Activated CD4-positive, alpha-beta T cell treated with anti-CD3 and anti-CD28 coated beads, Interleukin-2, amount 10 ng/mL, durations not matched to agents 24 days and 14 days (primary cell): ENCODE results near the gene BNC2. TPM values are rescaled to one million over a fixed set of nuclear protein-coding genes. Genes with fewer than 3 reads are reported as not detected.

ENCODE experiments used
- DNase-seq: peaks from one replicate; pipeline ENCODE4 v3.0.0; 2022
- H3K27ac Mint-ChIP-seq: one replicate; pipeline ENCODE4 v1.8.0; 2022; ENCODE audit warnings: mild to moderate bottlenecking, mixed read lengths
- H3K27me3 Mint-ChIP-seq: one replicate; pipeline ENCODE4 v1.8.0; 2022; ENCODE audit warnings: mixed read lengths
- H3K36me3 Mint-ChIP-seq: one replicate; pipeline ENCODE4 v1.8.0; 2022; ENCODE audit warnings: low read depth, mild to moderate bottlenecking, mixed read lengths
- H3K4me1 Mint-ChIP-seq: one replicate; pipeline ENCODE4 v1.8.0; 2021; ENCODE audit warnings: mixed read lengths
- H3K4me3 Mint-ChIP-seq: one replicate; pipeline ENCODE4 v1.8.0; 2022; ENCODE audit warnings: mild to moderate bottlenecking, moderate library complexity, mixed read lengths
- H3K9me3 Mint-ChIP-seq: one replicate; pipeline ENCODE4 v1.8.0; 2021; ENCODE audit warnings: mixed read lengths
- intact Hi-C: fragments of 100-400 bp; cut with micrococcal nuclease; formaldehyde crosslinking; loops from one replicate; pipeline ENCODE4 v1.15.1; 2023
- total RNA-seq: library from RNA; stranded (reverse); gene quantifications from 2 replicates; pipeline ENCODE4 v1.2.3, GENCODE V29; 2022

The BNC2 gene
- total RNA-seq, 1 donor from 2014 or later: not detected

DNA sequence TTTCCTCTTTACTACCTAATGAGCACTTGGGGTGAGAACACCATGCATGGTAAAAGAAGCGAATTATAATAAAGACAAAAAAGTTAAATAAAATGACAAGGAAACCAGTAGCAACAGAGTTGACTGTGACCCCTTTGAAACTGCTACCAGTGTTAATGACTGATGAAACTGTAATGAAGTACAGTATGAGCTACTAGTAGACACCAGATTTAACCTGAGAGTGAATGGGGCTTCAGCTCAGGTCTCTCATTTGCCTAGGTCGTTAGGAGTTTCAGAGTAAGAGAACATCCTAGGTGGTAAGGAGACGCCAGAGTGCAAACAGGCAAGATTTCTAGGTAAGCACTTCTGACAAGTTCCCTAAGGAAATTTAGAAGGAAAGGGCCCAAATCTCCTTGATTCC is 346.4 kb downstream of the BNC2 start:
- DNase-seq: no peak
- no peaks in the 10 kb centered on the region for H3K4me1 Mint-ChIP-seq
- H3K9me3 Mint-ChIP-seq: no peaks in the 10 kb centered on the region
- H3K27me3 Mint-ChIP-seq: no peaks in the 10 kb centered on the region
- H3K4me3 Mint-ChIP-seq: no peak overlapping the region
- H3K27ac Mint-ChIP-seq: no peak overlapping the region
- intact Hi-C loops: no loop called here
- no peaks in the 10 kb centered on the region for H3K36me3 Mint-ChIP-seq

DNA sequence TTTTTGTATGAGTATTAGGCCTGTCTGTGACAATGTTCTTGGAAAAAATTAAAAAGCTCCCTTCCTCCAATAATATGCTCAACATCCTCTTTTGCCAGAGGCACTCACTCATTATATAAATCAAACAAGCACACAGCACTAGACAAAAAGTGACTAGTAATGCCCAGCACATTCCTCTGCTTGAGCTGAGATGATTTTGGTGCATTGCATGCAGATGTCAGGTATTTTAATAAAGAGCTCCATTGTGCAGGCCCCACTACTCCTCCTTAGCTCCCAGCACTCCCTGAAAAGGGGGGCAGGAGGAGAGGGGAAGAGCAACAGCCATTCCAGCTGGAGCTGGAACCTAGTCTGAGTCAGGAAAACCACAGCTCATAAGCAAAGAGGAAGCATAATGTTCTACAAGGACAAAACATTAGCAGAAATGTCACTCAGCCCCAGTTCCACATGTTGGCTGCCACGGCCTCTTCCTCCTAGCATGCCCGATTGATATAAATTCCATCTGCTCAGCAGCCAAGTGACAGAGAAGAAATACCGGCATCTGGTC is 348.5 kb downstream of the BNC2 start:
- no peak for DNase-seq

DNA sequence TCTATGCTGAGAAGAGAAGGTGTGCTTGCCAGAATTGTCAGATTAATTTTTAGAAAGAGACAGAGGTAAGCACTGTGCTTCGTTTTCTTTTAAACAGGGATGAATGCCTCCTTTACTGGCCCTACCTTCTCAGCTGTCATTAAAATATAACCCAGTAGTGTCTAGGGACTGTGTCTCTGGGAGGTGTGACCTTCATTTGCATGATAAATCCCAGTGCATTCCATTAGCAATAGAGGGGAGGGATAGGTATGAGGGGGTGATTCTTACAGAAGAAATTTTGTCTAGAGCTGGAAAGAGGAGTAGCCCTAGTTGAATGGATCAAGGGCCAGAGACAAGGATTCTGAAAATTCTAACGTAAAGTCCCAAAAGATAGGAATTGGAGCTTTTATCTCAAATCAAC is 351.5 kb downstream of the BNC2 start:
- intact Hi-C loops: loop anchor here (10.0 kb wide), 1 partner anchor 64 kb away; no protein-coding TSS in a partner anchor
- no peaks in the 10 kb centered on the region for H3K4me1 Mint-ChIP-seq
- no peaks in the 10 kb centered on the region for H3K36me3 Mint-ChIP-seq
- H3K27ac Mint-ChIP-seq: no peak overlapping the region
- no peaks in the 10 kb centered on the region for H3K27me3 Mint-ChIP-seq
- H3K9me3 Mint-ChIP-seq: no peaks in the 10 kb centered on the region
- DNase-seq: no peak
- H3K4me3 Mint-ChIP-seq: no peak overlapping the region

More for the DNA sequence above, 348.5 kb downstream of the BNC2 start:
- Mint-ChIP-seq H3K9me3 (no peaks in the 10 kb centered on the region), H3K4me3 (no peak overlapping the region), H3K27me3 (no peaks in the 10 kb centered on the region), H3K4me1 (no peaks in the 10 kb centered on the region), H3K36me3 (no peaks in the 10 kb centered on the region), H3K27ac (no peak overlapping the region)
- intact Hi-C loops: no loop called here

DNA sequence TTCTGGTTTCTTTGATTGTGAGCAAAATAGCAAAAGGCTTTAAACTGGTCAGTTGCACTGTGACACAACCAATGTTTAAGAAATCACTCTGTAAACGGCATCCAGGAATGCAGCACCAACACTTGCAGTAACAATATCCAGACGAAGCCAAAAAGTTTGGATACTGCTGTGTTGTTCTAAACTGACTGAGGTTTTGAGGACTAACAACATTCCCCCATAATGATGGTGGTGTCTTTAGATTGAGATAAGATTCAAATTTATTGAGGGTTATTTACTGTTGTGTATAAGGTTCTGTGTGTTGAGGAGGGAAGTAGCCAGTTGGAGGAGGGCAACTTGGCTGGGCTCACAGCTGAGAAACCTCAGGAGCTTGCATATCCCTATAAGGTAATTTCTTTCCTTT is 353.6 kb downstream of the BNC2 start:
- H3K27ac Mint-ChIP-seq: no peak overlapping the region
- H3K27me3 Mint-ChIP-seq: no peaks in the 10 kb centered on the region
- DNase-seq: no peak
- intact Hi-C loops: loop anchor here (10.0 kb wide), 1 partner anchor 62 kb away; no protein-coding TSS in a partner anchor
- no peaks in the 10 kb centered on the region for H3K9me3 Mint-ChIP-seq
- H3K36me3 Mint-ChIP-seq: no peaks in the 10 kb centered on the region
- no peak overlapping the region for H3K4me3 Mint-ChIP-seq
- H3K4me1 Mint-ChIP-seq: no peaks in the 10 kb centered on the region

DNA sequence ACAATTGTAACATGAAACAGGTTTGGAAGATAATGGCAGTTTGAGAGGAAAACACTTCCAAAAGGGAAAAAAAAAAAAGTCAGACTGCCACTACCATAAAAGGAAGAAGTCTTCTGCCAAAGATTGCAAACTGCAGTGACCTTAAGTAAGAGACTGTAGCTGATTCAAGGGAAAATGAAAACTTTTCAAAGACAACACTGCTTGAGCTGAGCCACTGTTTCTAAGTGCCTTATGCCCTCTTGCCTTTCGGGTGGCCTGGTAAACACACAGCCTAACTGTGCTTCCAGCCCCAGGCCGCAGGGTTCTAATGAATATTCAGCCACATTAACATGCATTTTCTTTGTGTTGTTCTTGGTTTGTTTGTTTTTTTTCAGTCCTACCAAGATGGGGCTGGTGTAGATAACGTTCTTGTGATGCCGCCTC is 354.6 kb downstream of the BNC2 start:
- no peak for DNase-seq
- no peaks in the 10 kb centered on the region for H3K27me3 Mint-ChIP-seq
- no peaks in the 10 kb centered on the region for H3K4me1 Mint-ChIP-seq
- no peaks in the 10 kb centered on the region for H3K36me3 Mint-ChIP-seq
- H3K4me3 Mint-ChIP-seq: no peak overlapping the region
- no peak overlapping the region for H3K27ac Mint-ChIP-seq
- H3K9me3 Mint-ChIP-seq: no peaks in the 10 kb centered on the region
- intact Hi-C loops: loop anchor here (10.0 kb wide), 1 partner anchor 61 kb away; no protein-coding TSS in a partner anchor

DNA sequence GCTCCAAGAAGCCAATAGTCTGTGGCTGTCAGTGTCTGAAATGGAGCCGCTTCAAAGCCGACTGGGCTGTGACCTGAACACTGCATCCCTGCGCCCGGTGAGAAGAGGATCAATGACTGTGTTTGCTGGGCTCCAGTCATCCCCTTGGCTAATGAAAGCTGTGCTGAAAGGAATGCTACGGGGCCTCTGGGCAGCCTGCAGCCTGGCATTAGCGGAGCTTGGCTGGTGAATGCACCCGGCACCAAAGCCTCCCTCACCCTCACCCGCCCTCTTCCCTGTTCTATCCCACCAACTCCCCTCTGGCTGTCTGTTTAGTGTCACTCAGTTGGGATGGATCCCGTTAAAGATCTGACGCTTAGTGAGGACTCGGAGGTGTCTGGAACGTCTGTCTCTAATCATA is 355.3 kb downstream of the BNC2 start:
- H3K27me3 Mint-ChIP-seq: no peaks in the 10 kb centered on the region

DNA sequence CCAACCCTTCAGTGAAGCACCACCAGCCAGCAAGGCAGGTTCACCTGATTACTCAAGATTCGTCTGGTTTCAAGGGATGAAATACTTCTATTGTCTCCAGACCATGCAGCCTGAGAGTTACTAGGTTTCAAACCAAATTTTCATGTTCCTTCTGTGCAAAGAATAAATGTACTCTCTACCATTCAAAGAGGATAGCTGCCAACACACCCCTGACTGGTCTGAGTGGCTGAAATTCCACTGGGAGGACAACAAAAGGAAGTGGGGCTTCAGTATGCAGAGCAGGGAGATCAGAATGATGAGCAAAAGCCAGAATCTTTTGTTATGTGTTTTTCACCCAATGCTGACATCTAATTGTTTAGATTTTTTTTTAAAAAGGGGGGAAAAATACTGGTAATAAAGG is 356.3 kb downstream of the BNC2 start:
- no peak overlapping the region for H3K4me3 Mint-ChIP-seq
- no peak for DNase-seq
- H3K36me3 Mint-ChIP-seq: no peaks in the 10 kb centered on the region
- H3K9me3 Mint-ChIP-seq: peaks cover 3% of the 10 kb centered on the region
- H3K27ac Mint-ChIP-seq: no peak overlapping the region
- no peaks in the 10 kb centered on the region for H3K4me1 Mint-ChIP-seq
- intact Hi-C loops: loop anchor here (10.0 kb wide), 1 partner anchor 59 kb away; no protein-coding TSS in a partner anchor
- H3K27me3 Mint-ChIP-seq: no peaks in the 10 kb centered on the region

More for the DNA sequence above, 355.3 kb downstream of the BNC2 start:
- DNase-seq: no peak
- peaks cover 3% of the 10 kb centered on the region for H3K9me3 Mint-ChIP-seq
- intact Hi-C loops: loop anchor here (10.0 kb wide), 1 partner anchor 60 kb away; no protein-coding TSS in a partner anchor
- H3K36me3 Mint-ChIP-seq: no peaks in the 10 kb centered on the region
- H3K27ac Mint-ChIP-seq: no peak overlapping the region
- no peak overlapping the region for H3K4me3 Mint-ChIP-seq
- no peaks in the 10 kb centered on the region for H3K4me1 Mint-ChIP-seq

DNA sequence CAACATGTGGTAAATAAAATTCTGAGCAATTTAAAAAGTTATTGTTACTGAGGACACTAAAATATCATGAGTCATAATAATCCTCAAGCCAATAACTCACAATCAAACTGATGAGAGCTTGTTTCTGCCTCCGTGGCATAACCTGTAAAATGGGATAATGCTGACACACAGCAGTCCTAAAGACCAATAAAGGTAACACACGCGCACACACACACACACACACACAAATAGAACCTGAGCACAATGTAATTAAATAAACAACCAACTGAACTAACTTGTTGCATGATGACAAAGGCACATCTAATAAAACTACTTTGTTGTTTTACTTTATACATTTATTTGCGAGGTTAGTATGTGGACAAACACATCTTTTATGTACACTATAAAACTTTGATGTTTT is 358.2 kb downstream of the BNC2 start:
- H3K27ac Mint-ChIP-seq: no peak overlapping the region
- no peaks in the 10 kb centered on the region for H3K27me3 Mint-ChIP-seq
- peaks cover 3% of the 10 kb centered on the region for H3K9me3 Mint-ChIP-seq
- H3K4me1 Mint-ChIP-seq: no peaks in the 10 kb centered on the region
- no peak for DNase-seq
- no peak overlapping the region for H3K4me3 Mint-ChIP-seq
- H3K36me3 Mint-ChIP-seq: no peaks in the 10 kb centered on the region
- intact Hi-C loops: loop anchor here (10.0 kb wide), 1 partner anchor 57 kb away; no protein-coding TSS in a partner anchor

DNA sequence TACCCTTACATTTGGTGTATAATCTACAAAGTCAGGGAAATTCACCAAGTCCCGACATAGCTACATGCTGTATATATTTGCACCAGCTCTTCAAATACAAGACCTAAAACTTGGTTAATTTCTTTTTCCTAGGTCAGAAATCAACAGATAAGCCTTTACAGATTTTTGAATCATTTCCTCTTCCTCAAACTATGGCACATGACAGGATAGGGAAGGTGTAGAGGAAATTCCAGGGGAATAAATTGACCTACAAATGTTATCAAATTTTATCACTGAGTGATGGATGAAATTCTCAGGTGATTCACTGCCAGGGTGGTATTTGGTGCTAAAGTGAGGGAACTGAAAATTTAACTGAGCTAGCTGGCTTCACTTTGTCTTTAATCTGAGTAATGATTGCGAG is 360.0 kb downstream of the BNC2 start:
- no peak for DNase-seq
- H3K27me3 Mint-ChIP-seq: no peaks in the 10 kb centered on the region
- no peaks in the 10 kb centered on the region for H3K4me1 Mint-ChIP-seq
- intact Hi-C loops: loop anchor here (10.0 kb wide), 1 partner anchor 56 kb away; no protein-coding TSS in a partner anchor
- H3K36me3 Mint-ChIP-seq: no peaks in the 10 kb centered on the region
- H3K4me3 Mint-ChIP-seq: no peak overlapping the region
- peaks cover 3% of the 10 kb centered on the region for H3K9me3 Mint-ChIP-seq
- no peak overlapping the region for H3K27ac Mint-ChIP-seq

DNA sequence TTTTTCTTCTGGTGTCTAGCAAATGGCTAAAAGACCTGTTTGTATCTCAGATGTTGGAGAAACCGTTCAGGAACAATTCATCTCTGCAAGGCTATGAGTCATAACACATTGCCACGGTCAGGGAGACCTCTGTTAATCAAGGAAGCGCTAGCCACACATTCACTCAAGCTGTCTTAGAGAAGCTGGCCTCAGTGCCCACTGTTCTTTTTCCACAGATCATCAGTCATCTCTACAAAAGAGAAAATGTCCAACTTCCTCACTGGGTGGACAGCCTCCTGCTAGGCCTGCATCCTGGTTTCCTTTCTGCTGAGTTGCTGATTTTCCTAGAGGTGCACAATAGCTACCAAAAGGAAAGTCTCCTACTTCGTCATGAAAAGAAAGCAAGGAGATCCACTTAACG is 360.5 kb downstream of the BNC2 start:
- H3K4me1 Mint-ChIP-seq: no peaks in the 10 kb centered on the region
- peaks cover 3% of the 10 kb centered on the region for H3K9me3 Mint-ChIP-seq
- no peak overlapping the region for H3K4me3 Mint-ChIP-seq
- no peaks in the 10 kb centered on the region for H3K36me3 Mint-ChIP-seq
- no peak overlapping the region for H3K27ac Mint-ChIP-seq
- intact Hi-C loops: loop anchor here (10.0 kb wide), 1 partner anchor 55 kb away; no protein-coding TSS in a partner anchor
- no peaks in the 10 kb centered on the region for H3K27me3 Mint-ChIP-seq
- DNase-seq: no peak

DNA sequence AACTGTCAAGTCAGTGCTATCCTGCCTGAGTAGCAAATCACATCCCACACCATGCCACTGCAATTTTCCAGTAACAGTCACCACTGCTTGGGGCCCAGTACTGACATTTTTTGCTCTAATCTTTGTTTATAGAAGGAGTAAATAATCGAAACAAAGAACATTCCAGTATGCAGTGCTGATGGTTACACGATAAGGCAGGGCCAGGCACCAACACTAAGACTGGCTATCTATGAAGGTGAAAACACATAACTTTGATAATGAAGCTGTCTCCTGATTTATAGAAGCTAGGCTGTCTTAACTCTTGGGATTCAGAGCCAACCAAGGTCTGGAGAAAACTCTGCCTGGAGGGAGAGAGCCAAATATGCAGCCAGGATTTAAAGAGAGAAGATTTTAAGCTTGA is 365.3 kb downstream of the BNC2 start:
- Mint-ChIP-seq H3K27me3 (no peaks in the 10 kb centered on the region), H3K36me3 (no peaks in the 10 kb centered on the region), H3K4me3 (no peak overlapping the region), H3K9me3 (no peaks in the 10 kb centered on the region), H3K27ac (no peak overlapping the region), H3K4me1 (no peaks in the 10 kb centered on the region)
- intact Hi-C loops: no loop called here
- no peak for DNase-seq

DNA sequence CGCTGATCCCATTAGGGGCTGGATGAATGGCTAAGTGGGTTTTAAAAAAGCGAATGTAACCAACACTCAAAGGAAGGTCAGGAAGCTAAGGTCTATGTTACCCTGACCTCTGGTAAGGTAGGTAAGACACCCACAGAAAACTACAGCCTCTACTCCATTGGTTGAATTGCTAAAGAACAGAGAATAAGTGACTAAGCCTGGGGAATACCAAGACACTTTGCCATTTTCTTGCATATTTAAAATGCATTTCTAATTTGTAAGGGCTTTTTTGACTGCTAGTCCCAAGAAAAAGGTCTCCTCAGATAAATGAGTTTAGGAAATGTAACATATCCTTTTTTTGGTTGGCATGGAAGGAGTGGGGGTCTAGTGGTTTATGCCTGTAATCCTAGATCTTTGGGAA is 368.7 kb downstream of the BNC2 start:
- no peaks in the 10 kb centered on the region for H3K36me3 Mint-ChIP-seq
- H3K4me1 Mint-ChIP-seq: no peaks in the 10 kb centered on the region
- H3K27me3 Mint-ChIP-seq: no peaks in the 10 kb centered on the region
- no peaks in the 10 kb centered on the region for H3K9me3 Mint-ChIP-seq
- intact Hi-C loops: no loop called here
- DNase-seq: no peak
- H3K4me3 Mint-ChIP-seq: no peak overlapping the region
- no peak overlapping the region for H3K27ac Mint-ChIP-seq

DNA sequence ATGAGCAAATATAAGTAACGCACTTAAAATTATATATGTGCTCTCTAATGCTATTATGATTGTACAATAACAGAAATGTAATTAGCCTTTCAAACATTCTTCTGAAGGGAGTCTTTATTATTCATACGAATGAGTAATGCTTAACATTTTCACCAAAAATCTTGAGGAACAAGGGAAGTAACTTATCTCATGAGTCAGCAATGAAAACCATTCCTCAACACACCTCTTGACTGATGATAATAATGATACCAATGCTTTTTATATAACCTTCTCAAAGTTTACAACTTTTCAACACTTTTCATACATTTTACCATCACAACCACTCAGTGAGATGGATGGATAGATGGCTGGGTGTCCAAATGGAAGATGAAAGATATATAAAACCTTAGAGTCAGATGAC is 369.3 kb downstream of the BNC2 start:
- H3K4me3 Mint-ChIP-seq: no peak overlapping the region
- H3K27ac Mint-ChIP-seq: no peak overlapping the region
- intact Hi-C loops: no loop called here
- H3K9me3 Mint-ChIP-seq: no peaks in the 10 kb centered on the region
- H3K36me3 Mint-ChIP-seq: no peaks in the 10 kb centered on the region
- H3K4me1 Mint-ChIP-seq: no peaks in the 10 kb centered on the region
- no peak for DNase-seq
- H3K27me3 Mint-ChIP-seq: no peaks in the 10 kb centered on the region

DNA sequence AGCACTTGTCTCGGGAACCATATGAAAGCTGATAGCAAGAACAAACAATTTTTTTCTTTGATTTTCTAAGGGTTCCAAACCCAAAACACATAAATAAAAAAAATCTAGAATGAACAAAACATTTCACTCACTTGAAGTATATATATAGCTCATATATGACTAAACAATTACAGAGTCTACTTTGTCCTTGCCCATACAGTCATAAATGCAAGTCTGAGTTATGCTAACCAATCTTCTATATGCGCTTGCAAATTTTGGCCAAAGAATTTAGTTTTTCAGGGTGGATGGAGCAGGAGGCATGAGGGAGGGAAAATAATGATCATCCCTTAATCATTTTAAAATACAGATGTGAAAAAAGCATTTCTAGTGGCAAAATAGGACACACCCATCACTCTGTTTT is 370.1 kb downstream of the BNC2 start:
- Mint-ChIP-seq H3K27ac (no peak overlapping the region), H3K4me3 (no peak overlapping the region), H3K9me3 (no peaks in the 10 kb centered on the region), H3K27me3 (no peaks in the 10 kb centered on the region), H3K4me1 (no peaks in the 10 kb centered on the region), H3K36me3 (no peaks in the 10 kb centered on the region)
- intact Hi-C loops: no loop called here
- no peak for DNase-seq

DNA sequence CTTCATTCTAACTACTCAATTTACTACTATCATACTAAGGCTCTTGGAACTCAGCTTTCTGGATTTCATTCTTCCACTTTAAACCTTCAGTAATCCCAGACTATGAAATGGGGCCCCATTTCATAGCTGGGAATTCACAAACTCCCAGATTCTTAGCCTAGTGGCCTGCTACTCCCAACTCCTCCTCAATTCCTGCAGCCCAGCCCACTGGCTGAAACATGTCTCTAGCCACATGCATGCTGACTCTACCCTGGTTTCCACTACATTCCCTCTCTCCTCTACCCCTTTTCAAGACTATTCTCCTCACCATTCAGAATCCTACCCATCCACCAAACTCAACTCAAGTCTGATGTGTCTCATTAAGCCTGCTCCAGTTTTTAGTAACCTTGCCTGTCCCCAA is 370.6 kb downstream of the BNC2 start:
- DNase-seq: no peak
- Mint-ChIP-seq H3K36me3 (no peaks in the 10 kb centered on the region), H3K9me3 (no peaks in the 10 kb centered on the region), H3K4me1 (no peaks in the 10 kb centered on the region), H3K27ac (no peak overlapping the region), H3K27me3 (no peaks in the 10 kb centered on the region), H3K4me3 (no peak overlapping the region)
- intact Hi-C loops: no loop called here
